Stomach (tissue), 9 donors: ENCODE data around the gene STARD3. TPM values are rescaled to one million over a fixed set of nuclear protein-coding genes. Genes with fewer than 3 reads are reported as not detected.

Experiments used
- DNase-seq, 2 donors: peaks; one replicate each; pipeline versions ENCODE4 v3.0.0 to v3.0.0-alpha.2; 2013 to 2019
- H3K27ac ChIP-seq, 5 donors: fragments of 200-600 bp in 4 of 5; sonication (generic) in 4 of 5; one replicate each; pipeline ENCODE4 v1.5.1; 2013 to 2019; ENCODE audit warnings: mild to moderate bottlenecking in 1 of 5, moderate library complexity in 1 of 5
- H3K27me3 ChIP-seq, 3 donors: fragments of 200-600 bp; sonication (generic); one replicate each; pipeline ENCODE4 v1.5.1; 2017 to 2019; ENCODE audit warnings: mixed run types in 1 of 3
- H3K36me3 ChIP-seq, 4 donors: fragments of 200-600 bp; sonication (generic); 1 replicate in 3 of 4; 2 replicates in 1 of 4; pipeline ENCODE4 v1.5.1; 2016 to 2019
- H3K4me1 ChIP-seq, 4 donors: fragments of 200-600 bp; sonication (generic); one replicate each; pipeline ENCODE4 v1.5.1; 2016 to 2019
- H3K4me3 ChIP-seq, 4 donors: fragments of 200-600 bp; sonication (generic) in 3 of 4; one replicate each; pipeline ENCODE4 v1.5.1; 2016 to 2019; ENCODE audit warnings: mild to moderate bottlenecking in 1 of 4
- H3K9me3 ChIP-seq, 4 donors: fragments of 200-600 bp; sonication (generic); one replicate each; pipeline ENCODE4 v1.5.1; 2016 to 2019
- CTCF ChIP-seq, 7 experiments: fragments of 450-650 bp in 4 of 7; fragments of 200-600 bp in 3 of 7; sonication (generic) in 3 of 7; IDR thresholded peaks; one replicate each; pipeline ENCODE4 v1.5.1; 2016 to 2019; ENCODE audit warnings: antibody characterized with exemption in 7 of 7, control low read depth in 2 of 7, mild to moderate bottlenecking in 1 of 7
- EP300 ChIP-seq: sonication (generic); formaldehyde crosslinking; IDR thresholded peaks from one replicate; pipeline ENCODE4 v1.6.1; 2017; ENCODE audit warnings: antibody characterized with exemption
- POLR2A ChIP-seq, 4 donors: fragments of 450-650 bp; IDR thresholded peaks; one replicate each; pipeline ENCODE4 v1.6.1; 2016; ENCODE audit warnings: antibody characterized with exemption in 4 of 4, control low read depth in 2 of 4, mild to moderate bottlenecking in 1 of 4, moderate library complexity in 1 of 4
- POLR2AphosphoS5 ChIP-seq, 3 donors: sonication (generic); formaldehyde crosslinking; IDR thresholded peaks; one replicate each; pipeline ENCODE4 v1.6.1; 2016; ENCODE audit warnings: antibody characterized with exemption in 3 of 3
- WGBS, 5 donors: extraction: QIAGEN DNeasy Blood & Tissue Kit in 3 of 5; methylation state at CpG; one replicate each; pipeline versions ENCODE4 v1.1.5 to v1.1.7; 2013 to 2018; 5-methylcytosine and 5-hydroxymethylcytosine counted together
- intact Hi-C: fragments of 100-400 bp; cut with DNase I; formaldehyde crosslinking; loops from one replicate; pipeline ENCODE4 v1.15.1; 2023; ENCODE audit warnings: low total_unique reads
- polyA plus RNA-seq, 3 donors: library from polyadenylated mRNA; stranded (reverse); fragments of 200-250 nt; gene quantifications; one replicate each; pipeline ENCODE4 v1.2.3, GENCODE V29; 2013
- total RNA-seq, 5 donors: library from RNA; depleted of rRNA; stranded (reverse); fragments of >200 nt; gene quantifications; one replicate each; pipeline versions ENCODE4 v1.1.0 to v1.2.3, GENCODE V29; 2014 to 2016
- donor health status: healthy with polysubstance abuse.
- donor health status: Bipolar disorder and iron deficiency.
- donor health status: healthy.

STARD3 gene
- total and polyA plus RNA-seq, 8 donors, result 26.4 to 1,091 (median 52.0) TPM

- WGBS, 5 donors, result 3 to 7% (median 5%) methylated on average over 14 to 28 of the region's 28 CpGs
- intact Hi-C loops, result no loop called here
- Histone ChIP-seq H3K36me3 (no peaks in the 10 kb centered on the region), H3K9me3 (no peaks in the 10 kb centered on the region), H3K27me3 (peaks cover 42 to 100% (median 99%) of the 10 kb centered on the region in 3 donors), H3K4me3 (no peak overlapping the region), H3K27ac (no peak overlapping the region), H3K4me1 (peaks cover 12 to 53% (median 30%) of the 10 kb centered on the region in 4 donors)
- no peak for TF ChIP-seq EP300
- TF ChIP-seq POLR2A (IDR thresholded peaks at IDR 0.05), result no peak
- no peak for TF ChIP-seq POLR2AphosphoS5 (IDR thresholded peaks at IDR 0.05)
- no peak for DNase-seq
These were observed 37.2 kb upstream of the STARD3 start for GRCh38 chr17:39599665-39600231.

GRCh38 chr17:39600288-39600996 lies 36.5 kb upstream of the STARD3 start:
- no peak overlapping the region for H3K4me3 ChIP-seq
- H3K27ac ChIP-seq, result no peak overlapping the region
- H3K36me3 ChIP-seq, result no peaks in the 10 kb centered on the region
- peaks cover 19 to 59% (median 37%) of the 10 kb centered on the region in 4 donors for H3K4me1 ChIP-seq
- DNase-seq, result no peak
- no peak for TF ChIP-seq POLR2A (IDR thresholded peaks at IDR 0.05)
- no peak for TF ChIP-seq EP300
- no peaks in the 10 kb centered on the region for H3K9me3 ChIP-seq
- H3K27me3 ChIP-seq, result peaks cover 48 to 100% (median 99%) of the 10 kb centered on the region in 3 donors
- WGBS, 5 donors, result 1 to 18% (median 3%) methylated on average over 7 to 13 of the region's 13 CpGs
- intact Hi-C loops, result no loop called here

GRCh38 chr17:39600997-39601597 lies 35.8 kb upstream of the STARD3 start:
- 8 to 17% (median 11%) methylated on average over 19 to 21 of the region's 21 CpGs for WGBS, 5 donors
- no peak overlapping the region for H3K27ac ChIP-seq
- no peak for TF ChIP-seq EP300
- no peak for TF ChIP-seq POLR2AphosphoS5 (IDR thresholded peaks at IDR 0.05)
- TF ChIP-seq CTCF (IDR thresholded peaks at IDR 0.05), result no peak
- no peak for TF ChIP-seq POLR2A (IDR thresholded peaks at IDR 0.05)
- H3K27me3 ChIP-seq, result peaks cover 49 to 100% (median 99%) of the 10 kb centered on the region in 3 donors
- H3K4me3 ChIP-seq, result no peak overlapping the region
- no peak for DNase-seq
- no peaks in the 10 kb centered on the region for H3K36me3 ChIP-seq
- no peaks in the 10 kb centered on the region for H3K9me3 ChIP-seq
- H3K4me1 ChIP-seq, result peaks cover 26 to 66% (median 44%) of the 10 kb centered on the region in 4 donors
- intact Hi-C loops, result no loop called here

- Histone ChIP-seq H3K27ac (no peak overlapping the region), H3K4me1 (peaks cover 34 to 66% (median 52%) of the 10 kb centered on the region in 4 donors), H3K27me3 (peaks cover 49 to 100% (median 99%) of the 10 kb centered on the region in 3 donors), H3K4me3 (no peak overlapping the region), H3K9me3 (no peaks in the 10 kb centered on the region), H3K36me3 (no peaks in the 10 kb centered on the region)
- intact Hi-C loops, result no loop called here
- no peak for DNase-seq
- WGBS, 5 donors, result 29 to 37% (median 31%) methylated on average over 12 of the region's 12 CpGs
- TF ChIP-seq POLR2A (IDR thresholded peaks at IDR 0.05), result no peak
- TF ChIP-seq CTCF (IDR thresholded peaks at IDR 0.05), result no peak
- TF ChIP-seq EP300, result no peak
- no peak for TF ChIP-seq POLR2AphosphoS5 (IDR thresholded peaks at IDR 0.05)
These were observed 35.0 kb upstream of the STARD3 start for GRCh38 chr17:39601758-39602532.
